Stimulated activated CD8-positive, alpha-beta memory T cell treated with anti-CD3 and anti-CD28 coated beads, Interleukin-7, amount 100 ng/mL, for 48 hours (primary cell): Measurements from ENCODE around the gene SERGEF.

Source experiments
- DNase-seq, 2 donors: peaks; one replicate each; pipeline ENCODE4 v3.0.0-alpha.2; 2020; ENCODE audit warnings: low read depth in 1 of 2; ENCODE audit errors: extremely low read depth in 1 of 2

SERGEF gene

GRCh38 chr11:17865765-17866428, 146.9 kb downstream of the SERGEF start:
- no peak for DNase-seq

- no peak for DNase-seq
Observed at GRCh38 chr11:17864478-17864941, 148.3 kb downstream of the SERGEF start.

- DNase-seq = no peak
Observed at GRCh38 chr11:17861036-17861755, 151.7 kb downstream of the SERGEF start.

GRCh38 chr11:17859552-17859951, 153.3 kb downstream of the SERGEF start:
- DNase-seq = no peak

GRCh38 chr11:17855531-17856290, 157.1 kb downstream of the SERGEF start:
- DNase-seq = no peak

GRCh38 chr11:17853280-17853679, 159.6 kb downstream of the SERGEF start:
- DNase-seq = no peak

- no peak for DNase-seq
Observed at GRCh38 chr11:17852246-17852645, 160.6 kb downstream of the SERGEF start.

GRCh38 chr11:17851697-17852096, 161.2 kb downstream of the SERGEF start:
- DNase-seq = no peak

- no peak for DNase-seq
Observed at GRCh38 chr11:17850336-17850735, 162.5 kb downstream of the SERGEF start.

- DNase-seq = no peak
Observed at GRCh38 chr11:17848715-17849114, 164.1 kb downstream of the SERGEF start.

- no peak for DNase-seq
Observed at GRCh38 chr11:17846852-17847453, 165.9 kb downstream of the SERGEF start.

- no peak for DNase-seq
Observed at GRCh38 chr11:17845431-17845881, 167.4 kb downstream of the SERGEF start.

- no peak for DNase-seq
Observed at GRCh38 chr11:17840101-17840548, 172.7 kb downstream of the SERGEF start.

- no peak for DNase-seq
Observed at GRCh38 chr11:17839450-17839849, 173.4 kb downstream of the SERGEF start.

GRCh38 chr11:17838102-17838501, 174.7 kb downstream of the SERGEF start:
- no peak for DNase-seq

- DNase-seq = no peak
Observed at GRCh38 chr11:17831883-17832282, 181.0 kb downstream of the SERGEF start.

GRCh38 chr11:17831228-17831627, 181.6 kb downstream of the SERGEF start:
- DNase-seq = no peak

GRCh38 chr11:17828311-17828751, 184.5 kb downstream of the SERGEF start:
- DNase-seq = no peak

GRCh38 chr11:17827006-17827405, 185.8 kb downstream of the SERGEF start:
- no peak for DNase-seq

GRCh38 chr11:17822401-17822781, 190.5 kb downstream of the SERGEF start:
- DNase-seq = no peak
